GM13976 (cell line): ENCODE data around the gene SLC15A5.

ENCODE experiments used
- DNase-seq: peaks from one replicate; pipeline ENCODE4 v3.0.0; 2012; ENCODE audit warnings: low spot score
- in situ Hi-C: fragments of 300-500 bp; cut with MboI; formaldehyde crosslinking; loops from one replicate; pipeline ENCODE4 v1.12.0; 2022; ENCODE audit warnings: low sequenced_read_pairs, mixed read lengths, inconsistent platforms; ENCODE audit not compliant: unreplicated experiment
- TF ChIP-seq, protein P1 (sequence below): IDR thresholded peaks from 2 replicates; pipeline ENCODE4 v1.5.1; 2012; ENCODE audit warnings: borderline replicate concordance, mild to moderate bottlenecking; ENCODE audit not compliant: insufficient read depth; ENCODE audit errors: extremely low read depth, missing control alignments, control extremely low read depth

The SLC15A5 gene

DNA sequence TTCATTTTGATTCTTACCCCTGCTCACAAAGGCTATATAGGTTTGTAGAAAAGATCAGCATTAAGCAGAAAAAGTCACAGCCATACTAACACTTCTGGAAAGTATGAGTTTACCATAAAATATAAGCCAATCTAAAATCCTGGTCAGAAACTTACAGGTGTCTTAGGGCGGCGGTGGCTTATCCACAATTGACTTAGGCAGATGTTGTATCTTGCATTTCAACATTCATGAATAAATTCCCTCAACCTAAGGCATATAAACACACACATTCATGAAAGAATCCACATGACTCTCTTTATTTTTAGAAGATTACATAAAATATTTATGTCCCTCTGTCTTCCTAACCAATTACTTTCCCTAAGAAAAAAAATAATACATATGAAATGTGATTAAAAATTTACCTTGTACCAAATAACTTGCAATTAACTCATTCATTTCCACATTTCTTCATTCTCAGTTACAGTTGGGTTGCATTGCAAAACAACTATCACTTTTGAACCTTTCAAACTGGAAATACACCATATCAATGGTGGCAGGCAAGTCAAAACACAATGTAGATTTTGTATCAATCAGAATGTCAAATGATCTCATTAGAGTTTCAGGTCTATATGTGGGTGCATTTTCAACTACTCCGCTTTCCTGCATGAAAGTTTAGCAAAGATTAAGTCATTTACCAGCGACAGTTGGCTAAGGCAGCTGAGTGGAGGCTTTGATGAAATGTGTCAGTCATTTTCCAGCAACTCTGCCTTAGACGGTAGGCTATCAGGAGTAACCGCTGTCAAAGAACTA, 124.4 kb downstream of the SLC15A5 start:
- in situ Hi-C loops = no loop called here
- no peak for DNase-seq
- TF ChIP-seq, protein P1, sequence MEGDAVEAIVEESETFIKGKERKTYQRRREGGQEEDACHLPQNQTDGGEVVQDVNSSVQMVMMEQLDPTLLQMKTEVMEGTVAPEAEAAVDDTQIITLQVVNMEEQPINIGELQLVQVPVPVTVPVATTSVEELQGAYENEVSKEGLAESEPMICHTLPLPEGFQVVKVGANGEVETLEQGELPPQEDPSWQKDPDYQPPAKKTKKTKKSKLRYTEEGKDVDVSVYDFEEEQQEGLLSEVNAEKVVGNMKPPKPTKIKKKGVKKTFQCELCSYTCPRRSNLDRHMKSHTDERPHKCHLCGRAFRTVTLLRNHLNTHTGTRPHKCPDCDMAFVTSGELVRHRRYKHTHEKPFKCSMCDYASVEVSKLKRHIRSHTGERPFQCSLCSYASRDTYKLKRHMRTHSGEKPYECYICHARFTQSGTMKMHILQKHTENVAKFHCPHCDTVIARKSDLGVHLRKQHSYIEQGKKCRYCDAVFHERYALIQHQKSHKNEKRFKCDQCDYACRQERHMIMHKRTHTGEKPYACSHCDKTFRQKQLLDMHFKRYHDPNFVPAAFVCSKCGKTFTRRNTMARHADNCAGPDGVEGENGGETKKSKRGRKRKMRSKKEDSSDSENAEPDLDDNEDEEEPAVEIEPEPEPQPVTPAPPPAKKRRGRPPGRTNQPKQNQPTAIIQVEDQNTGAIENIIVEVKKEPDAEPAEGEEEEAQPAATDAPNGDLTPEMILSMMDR = no peak

GRCh38 chr12:16150276-16150675, 127.2 kb downstream of the SLC15A5 start:
- in situ Hi-C loops = no loop called here
- DNase-seq = no peak
- TF ChIP-seq, protein P1 = no peak

DNA sequence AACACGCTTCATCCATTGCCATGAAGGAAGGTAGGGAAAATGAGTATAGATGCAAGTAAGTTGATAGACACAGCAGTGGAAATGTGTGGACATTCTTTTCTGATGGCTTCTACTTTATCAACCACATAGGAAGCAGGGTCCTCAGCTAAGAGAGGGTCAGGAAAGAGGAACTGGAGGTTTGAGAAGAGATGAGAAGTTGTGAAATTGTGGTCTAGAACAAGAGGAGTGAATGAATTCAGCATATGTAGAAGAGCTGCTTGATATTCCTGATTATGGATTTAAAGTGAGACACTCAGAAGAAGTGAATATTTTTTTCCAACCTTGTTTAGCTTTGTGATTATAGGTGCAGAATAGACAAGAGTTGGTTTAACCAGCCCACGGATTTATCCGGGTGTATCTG, 128.5 kb downstream of the SLC15A5 start:
- DNase-seq = no peak
- in situ Hi-C loops = no loop called here
- TF ChIP-seq, protein P1 = no peak
